SK-N-SH treated with all-trans-retinoic acid at 6 μM for 48 hours (cell line): ENCODE measurements around the gene UBE2Z.

Source experiments
- ATAC-seq: fragments of 200-7000 bp; cut with Tn5 transposase; 3 replicates; pipeline ENCODE4 v1.9.1; 2020; ENCODE audit warnings: mild to moderate bottlenecking, moderate library complexity
- ARNTL ChIP-seq: fragments of 450-650 bp; formaldehyde crosslinking; IDR thresholded peaks from 2 replicates; pipeline ENCODE4 v1.5.0; 2020; ENCODE audit warnings: low read depth, mild to moderate bottlenecking, moderate library complexity, borderline replicate concordance
- BACH2 ChIP-seq: fragments of 250-450 bp; sonication (Bioruptor Pico); IDR thresholded peaks from 2 replicates; pipeline ENCODE4 v1.9.0; 2021; ENCODE audit warnings: mild to moderate bottlenecking, borderline replicate concordance
- CSDC2 ChIP-seq: fragments of 250-450 bp; sonication (Bioruptor Pico); IDR thresholded peaks from 2 replicates; pipeline ENCODE4 v1.5.0; 2020; ENCODE audit warnings: mild to moderate bottlenecking, moderate library complexity
- CSRNP3 ChIP-seq: fragments of 250-450 bp; sonication (Bioruptor Pico); IDR thresholded peaks from 2 replicates; pipeline ENCODE4 v1.5.1; 2021; ENCODE audit warnings: mild to moderate bottlenecking, moderate library complexity
- ESRRG ChIP-seq: fragments of 250-450 bp; sonication (Bioruptor Pico); IDR thresholded peaks from 2 replicates; pipeline ENCODE4 v1.6.1; 2021; ENCODE audit warnings: mild to moderate bottlenecking
- GLIS3 ChIP-seq: fragments of 250-450 bp; sonication (Bioruptor Pico); IDR thresholded peaks from 2 replicates; pipeline ENCODE4 v1.5.0; 2020; ENCODE audit warnings: mild to moderate bottlenecking, moderate library complexity
- ISL1 ChIP-seq: fragments of 250-450 bp; sonication (Bioruptor Pico); IDR thresholded peaks from 2 replicates; pipeline ENCODE4 v2.1.2; 2022; ENCODE audit warnings: mild to moderate bottlenecking, moderate library complexity
- OSR1 ChIP-seq: fragments of 250-450 bp; sonication (Bioruptor Pico); IDR thresholded peaks from 2 replicates; pipeline ENCODE4 v1.8.0; 2022; ENCODE audit warnings: moderate library complexity, mild to moderate bottlenecking, inconsistent platforms
- PATZ1 ChIP-seq: fragments of 250-450 bp; sonication (Bioruptor Pico); IDR thresholded peaks from 2 replicates; pipeline ENCODE4 v1.8.0; 2020; ENCODE audit warnings: mild to moderate bottlenecking, moderate library complexity, borderline replicate concordance
- POU6F1 ChIP-seq: fragments of 250-450 bp; sonication (Bioruptor Pico); IDR thresholded peaks from 2 replicates; pipeline ENCODE4 v1.8.0; 2021; ENCODE audit warnings: low read depth, mild to moderate bottlenecking, moderate library complexity, borderline replicate concordance
- RARB ChIP-seq: fragments of 250-450 bp; sonication (Bioruptor Pico); IDR thresholded peaks from 2 replicates; pipeline ENCODE4 v1.8.0; 2021; ENCODE audit warnings: mild to moderate bottlenecking, moderate library complexity
- SNAI2 ChIP-seq: fragments of 250-450 bp; sonication (Bioruptor Pico); IDR thresholded peaks from 2 replicates; pipeline ENCODE4 v1.5.0; 2020; ENCODE audit warnings: mild to moderate bottlenecking, moderate library complexity
- TCF4 ChIP-seq: fragments of 250-450 bp; sonication (Bioruptor Pico); IDR thresholded peaks from 2 replicates; pipeline ENCODE4 v1.8.0; 2021; ENCODE audit warnings: mild to moderate bottlenecking, moderate library complexity, borderline replicate concordance
- TOX ChIP-seq: fragments of 250-450 bp; sonication (Bioruptor Pico); IDR thresholded peaks from 2 replicates; pipeline ENCODE4 v1.8.0; 2021; ENCODE audit warnings: mild to moderate bottlenecking, moderate library complexity, borderline replicate concordance
- TSHZ2 ChIP-seq: fragments of 250-450 bp; sonication (Bioruptor Pico); IDR thresholded peaks from 2 replicates; pipeline ENCODE4 v1.5.0; 2020; ENCODE audit warnings: mild to moderate bottlenecking, moderate library complexity
- ZC3H10 ChIP-seq: fragments of 250-450 bp; sonication (Bioruptor Pico); IDR thresholded peaks from 2 replicates; pipeline ENCODE4 v1.5.1; 2021; ENCODE audit warnings: mild to moderate bottlenecking, moderate library complexity
- ZFP3 ChIP-seq: fragments of 250-450 bp; sonication (Bioruptor Pico); IDR thresholded peaks from 2 replicates; pipeline ENCODE4 v1.5.0; 2020; ENCODE audit warnings: mild to moderate bottlenecking, moderate library complexity
- ZFP30 ChIP-seq: fragments of 450-650 bp; formaldehyde crosslinking; IDR thresholded peaks from 2 replicates; pipeline ENCODE4 v1.5.0; 2022; ENCODE audit warnings: mild to moderate bottlenecking, moderate library complexity
- ZNF565 ChIP-seq: fragments of 450-650 bp; formaldehyde crosslinking; conservative IDR thresholded peaks from 2 replicates; pipeline ENCODE4 v1.5.0; 2020; ENCODE audit warnings: low read depth, mild to moderate bottlenecking, moderate library complexity
- ZNF70 ChIP-seq: fragments of 450-650 bp; formaldehyde crosslinking; IDR thresholded peaks from 2 replicates; pipeline ENCODE4 v1.5.0; 2020; ENCODE audit warnings: mild to moderate bottlenecking, moderate library complexity
- ZNF8 ChIP-seq: fragments of 450-650 bp; formaldehyde crosslinking; IDR thresholded peaks from 2 replicates; pipeline ENCODE4 v1.5.0; 2020; ENCODE audit warnings: mild to moderate bottlenecking, moderate library complexity
- TF ChIP-seq, protein P1 (sequence below): fragments of 250-450 bp; sonication (Bioruptor Pico); IDR thresholded peaks from 2 replicates; pipeline ENCODE4 v1.5.1; 2020; ENCODE audit warnings: low read depth, mild to moderate bottlenecking, moderate library complexity

Gene UBE2Z

DNA sequence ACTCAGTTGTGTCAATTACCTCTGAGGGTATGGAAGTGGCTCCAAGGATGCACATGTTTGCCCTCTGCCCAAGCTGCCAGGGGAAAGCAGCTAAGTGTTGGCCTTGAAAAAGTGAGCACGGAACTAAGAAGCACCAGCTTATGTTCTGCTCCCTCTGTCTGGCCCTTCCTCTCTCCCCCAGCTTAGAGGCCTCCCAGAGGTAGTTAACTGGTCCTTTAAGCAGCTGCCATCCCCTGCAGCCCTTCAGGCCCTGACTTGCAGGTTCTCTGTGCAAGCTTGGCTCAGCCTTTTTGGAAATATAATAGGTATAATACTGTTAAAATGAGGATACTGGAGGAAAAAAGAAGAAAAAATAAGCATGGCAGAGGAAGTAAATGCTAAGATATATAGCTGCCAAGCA lies 7.0 kb upstream of the UBE2Z start:
- ATAC-seq, result no peak
- no peak for TF ChIP-seq CSDC2 (CRISPR knock-in tag)
- no peak for TF ChIP-seq GLIS3
- TF ChIP-seq CSRNP3, result no peak
- no peak for TF ChIP-seq SNAI2
- no peak for TF ChIP-seq TSHZ2 (CRISPR knock-in tag)
- no peak for TF ChIP-seq ZFP3 (CRISPR knock-in tag)
- TF ChIP-seq OSR1 (CRISPR knock-in tag), result no peak
- no peak for TF ChIP-seq RARB
- no peak for TF ChIP-seq BACH2 (CRISPR knock-in tag)
- TF ChIP-seq, protein P1, sequence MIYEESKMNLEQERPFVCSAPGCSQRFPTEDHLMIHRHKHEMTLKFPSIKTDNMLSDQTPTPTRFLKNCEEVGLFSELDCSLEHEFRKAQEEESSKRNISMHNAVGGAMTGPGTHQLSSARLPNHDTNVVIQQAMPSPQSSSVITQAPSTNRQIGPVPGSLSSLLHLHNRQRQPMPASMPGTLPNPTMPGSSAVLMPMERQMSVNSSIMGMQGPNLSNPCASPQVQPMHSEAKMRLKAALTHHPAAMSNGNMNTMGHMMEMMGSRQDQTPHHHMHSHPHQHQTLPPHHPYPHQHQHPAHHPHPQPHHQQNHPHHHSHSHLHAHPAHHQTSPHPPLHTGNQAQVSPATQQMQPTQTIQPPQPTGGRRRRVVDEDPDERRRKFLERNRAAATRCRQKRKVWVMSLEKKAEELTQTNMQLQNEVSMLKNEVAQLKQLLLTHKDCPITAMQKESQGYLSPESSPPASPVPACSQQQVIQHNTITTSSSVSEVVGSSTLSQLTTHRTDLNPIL, result no peak
- TF ChIP-seq TOX, result no peak
- no peak for TF ChIP-seq ZFP30
- TF ChIP-seq ZNF70 (CRISPR knock-in tag), result no peak
- TF ChIP-seq ISL1 (CRISPR knock-in tag), result no peak

- ATAC-seq, result no peak
- no peak for TF ChIP-seq SNAI2
- no peak for TF ChIP-seq ZNF565 (CRISPR knock-in tag)
- no peak for TF ChIP-seq GLIS3
- no peak for TF ChIP-seq TOX
- TF ChIP-seq TCF4, result no peak
- no peak for TF ChIP-seq ZC3H10 (CRISPR knock-in tag)
- TF ChIP-seq ZNF8 (CRISPR knock-in tag), result no peak
- no peak for TF ChIP-seq RARB
- no peak for TF ChIP-seq POU6F1 (CRISPR knock-in tag)
Observed at GRCh38 chr17:48903401-48903800, 4.8 kb upstream of the UBE2Z start.

DNA sequence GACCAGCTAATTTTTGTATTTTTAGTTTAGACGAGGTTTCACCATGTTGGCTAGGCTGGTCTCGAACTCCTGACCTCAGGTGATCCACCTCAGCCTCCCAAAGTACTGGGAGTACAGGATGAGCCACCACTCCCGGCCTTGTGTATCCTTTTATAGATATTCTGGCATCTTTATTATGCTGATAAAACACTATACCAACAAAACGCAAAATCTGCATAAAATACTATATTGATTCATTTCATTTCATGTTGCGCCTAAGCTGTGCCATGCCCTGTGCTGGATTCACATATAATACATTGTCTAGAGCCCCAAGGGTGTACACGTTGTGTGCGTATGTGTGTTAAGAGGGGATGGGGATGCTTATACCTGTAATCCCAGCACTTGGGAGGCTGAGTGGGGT lies 3.8 kb upstream of the UBE2Z start:
- no peak for ATAC-seq
- TF ChIP-seq CSRNP3 (no peak), BACH2 (CRISPR knock-in tag) (no peak), ARNTL (CRISPR knock-in tag) (no peak), ZFP30 (no peak), ZNF70 (CRISPR knock-in tag) (no peak), TOX (no peak), ESRRG (CRISPR knock-in tag) (no peak), ISL1 (CRISPR knock-in tag) (no peak), RARB (no peak), ZNF565 (CRISPR knock-in tag) (no peak), SNAI2 (no peak), ZC3H10 (CRISPR knock-in tag) (no peak), TCF4 (no peak), OSR1 (CRISPR knock-in tag) (no peak), GLIS3 (no peak), PATZ1 (CRISPR knock-in tag) (no peak), ZFP3 (CRISPR knock-in tag) (no peak), CSDC2 (CRISPR knock-in tag) (no peak)
- TF ChIP-seq, protein P1, result no peak
